COLO668 (cell line): Measurements from ENCODE around the gene GOLGA1.
"Not testable (repeated sequence)": the region's sequence is repeated elsewhere in the genome, so short reads cannot be mapped to it uniquely, and the experiment has no call there.

Experiments used
- DNase-seq: peaks from one replicate; lab custom pipeline; 2025; ENCODE audit not compliant: unreplicated experiment; lab: John Stamatoyannopoulos, UW

The GOLGA1 gene

DNA sequence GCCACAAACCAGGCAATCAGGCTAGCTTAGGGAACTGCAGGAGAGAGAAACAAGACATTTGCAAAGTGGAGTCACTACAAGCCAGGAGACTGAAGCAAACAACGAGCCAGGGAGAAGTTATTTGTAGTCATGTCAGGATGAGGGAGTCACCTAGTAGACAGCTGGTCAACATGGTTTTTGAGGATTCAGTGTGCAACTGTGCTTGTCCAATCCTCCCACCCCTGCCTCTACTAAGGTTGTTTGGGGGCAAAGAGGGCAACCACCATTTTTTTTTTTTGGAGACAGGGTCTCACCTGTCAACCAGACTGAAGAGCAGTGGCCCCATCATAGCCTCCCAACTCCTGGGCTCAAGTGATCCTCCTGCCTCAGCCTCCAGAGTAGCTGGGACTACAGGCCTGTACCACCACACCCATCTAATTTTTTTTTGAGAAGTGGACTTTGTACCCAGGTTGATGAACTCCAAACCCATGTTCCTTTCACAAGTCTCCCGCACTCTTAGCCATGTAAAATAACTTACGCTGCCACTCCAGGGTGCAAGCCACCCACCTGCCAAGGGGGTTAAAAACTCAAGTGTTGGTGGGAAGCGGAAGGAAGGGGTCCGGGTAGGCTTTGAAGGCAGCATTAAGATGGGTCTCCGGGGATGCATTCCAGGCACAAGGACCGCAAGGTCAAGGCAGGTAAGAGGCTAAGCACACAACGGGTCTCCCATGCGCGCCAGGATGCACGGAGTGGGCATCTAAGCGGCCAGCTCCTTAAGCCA is 80.1 kb downstream of the GOLGA1 start:
- DNase-seq: no peak

- no peak for DNase-seq
Measured at GRCh38 chr9:124859803-124860581, 80.9 kb downstream of the GOLGA1 start.

- no peak for DNase-seq
Measured at GRCh38 chr9:124858330-124859046, 82.4 kb downstream of the GOLGA1 start.

DNA sequence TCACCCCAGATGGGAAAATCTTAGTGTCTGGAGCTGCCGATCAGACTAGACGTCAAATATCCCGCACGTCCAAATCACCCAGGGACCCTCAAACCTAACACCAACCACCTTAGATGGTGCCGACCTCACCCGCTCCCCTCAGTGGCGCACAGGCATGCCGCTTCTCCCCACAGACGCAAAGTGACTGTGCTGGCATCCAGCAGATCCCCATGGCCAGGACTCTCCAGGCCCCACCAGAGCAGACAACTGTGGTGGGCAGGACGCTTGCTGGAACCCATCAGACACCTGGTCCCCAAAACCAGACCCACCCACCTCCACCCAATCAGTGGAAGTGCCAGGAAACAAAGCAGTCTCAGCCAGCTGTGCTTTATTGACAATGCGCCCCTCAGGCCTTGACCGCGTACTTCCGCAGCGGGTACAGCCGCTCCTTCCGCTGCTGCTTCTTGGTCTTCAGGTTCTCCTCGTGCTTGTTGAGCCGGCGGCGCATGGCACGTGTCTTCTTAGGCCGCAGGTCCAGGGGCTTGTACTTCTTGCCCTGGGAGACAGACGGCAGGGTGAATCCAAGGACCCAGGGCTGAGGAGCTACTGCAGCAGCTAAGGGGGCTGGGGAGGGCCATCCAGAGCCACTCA is 83.2 kb downstream of the GOLGA1 start:
- DNase-seq: no peak

DNA sequence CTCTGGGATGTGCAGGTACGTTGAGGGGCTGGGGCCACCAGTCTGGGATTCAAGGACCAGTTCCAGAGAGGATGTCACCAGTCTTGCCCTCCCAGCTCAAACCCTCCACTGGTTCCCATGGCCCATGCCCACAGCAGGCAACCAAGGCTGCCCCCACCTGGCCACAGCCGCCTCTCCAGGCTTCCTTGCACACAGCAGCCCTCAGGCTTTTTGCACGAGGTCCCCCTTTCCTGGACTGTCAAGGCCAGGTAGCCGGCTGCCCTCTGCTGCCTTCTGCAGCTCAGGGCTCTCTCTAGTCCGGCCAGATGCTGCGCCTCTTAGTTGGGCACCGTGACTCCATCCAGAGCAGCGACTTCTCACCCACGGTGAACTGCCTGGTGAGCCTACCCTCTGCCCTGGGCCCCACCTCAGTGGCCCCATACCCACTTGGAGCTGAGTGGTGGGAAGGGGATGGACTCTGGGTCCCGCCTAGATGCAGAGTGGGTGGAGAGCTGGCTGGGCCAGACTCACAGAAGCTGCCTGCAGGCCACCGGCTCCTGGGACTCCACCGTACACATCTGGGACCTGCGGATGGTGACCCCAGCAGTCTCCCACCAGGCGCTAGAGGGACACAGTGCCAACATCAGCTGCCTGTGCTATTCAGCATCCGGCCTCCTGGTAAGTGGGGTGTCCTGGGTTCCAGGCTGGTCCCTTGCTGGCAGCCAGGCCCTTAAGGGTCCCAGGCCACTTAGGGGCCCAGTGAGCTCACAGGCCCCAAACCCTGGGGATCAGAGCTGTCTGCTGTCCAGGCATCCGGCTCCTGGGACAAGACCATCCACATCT is 84.7 kb downstream of the GOLGA1 start:
- peak; percentile 57 for DNase-seq

GRCh38 chr9:124855566-124855943 is 85.3 kb downstream of the GOLGA1 start:
- no peak for DNase-seq

GRCh38 chr9:124854822-124855221 is 86.1 kb downstream of the GOLGA1 start:
- no peak for DNase-seq

DNA sequence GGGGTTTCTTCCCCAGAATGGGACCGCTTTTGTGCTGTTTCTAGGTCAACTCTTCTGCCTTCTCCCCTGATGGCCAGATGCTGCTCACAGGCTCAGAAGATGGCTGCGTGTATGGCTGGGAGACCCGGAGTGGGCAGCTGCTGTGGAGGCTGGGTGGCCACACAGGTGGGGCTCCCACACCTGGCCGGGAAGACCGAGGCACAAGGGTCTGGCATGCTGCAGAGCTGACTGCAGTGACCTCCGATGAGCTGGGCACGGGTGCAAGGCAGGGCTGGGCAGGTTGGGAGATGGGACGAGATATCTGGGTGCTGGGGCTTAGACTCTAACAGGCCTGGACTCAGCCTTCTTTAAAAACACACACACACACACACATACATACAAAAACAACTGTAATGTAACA is 86.7 kb downstream of the GOLGA1 start:
- DNase-seq: no peak

GRCh38 chr9:124853605-124854143 is 87.2 kb downstream of the GOLGA1 start:
- no peak for DNase-seq

DNA sequence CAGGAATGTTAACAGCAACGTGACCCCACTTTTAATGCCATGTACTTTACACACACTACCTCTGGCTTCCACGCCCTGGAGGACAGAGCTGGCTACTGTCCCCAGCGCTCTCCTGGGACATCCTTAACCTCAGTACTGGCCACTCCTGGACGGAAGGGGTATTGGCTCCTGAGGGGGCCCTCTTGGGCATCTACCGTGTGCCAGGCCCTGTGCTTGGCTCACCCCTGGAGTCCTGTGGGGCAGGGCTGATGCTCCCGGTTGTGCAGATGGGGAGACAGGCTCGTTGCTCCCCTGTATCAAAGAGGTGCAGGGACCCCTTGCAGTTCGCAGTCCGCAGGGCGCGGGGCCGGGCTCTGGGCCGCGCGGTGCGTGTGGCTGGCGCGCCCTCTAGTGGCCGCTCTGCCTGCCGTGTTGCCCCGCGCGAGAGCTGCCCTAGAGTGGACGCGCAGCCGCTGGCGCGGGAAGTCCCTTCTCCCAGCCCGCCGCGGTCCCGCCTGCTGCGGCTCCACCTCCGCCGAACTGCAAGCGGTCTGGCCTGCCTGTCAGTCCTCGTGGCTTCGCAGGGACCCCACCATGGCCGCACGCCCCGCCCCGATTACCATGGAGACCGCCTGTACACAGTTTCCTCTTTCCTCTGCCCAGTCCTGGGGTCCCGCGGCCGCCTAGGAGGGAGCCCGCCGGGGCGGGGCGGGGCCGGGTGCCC is 87.9 kb downstream of the GOLGA1 start, which contains the start of gene WDR38:
TSS of gene WDR38 (plus strand) at position 632 of the 703 bp plus-strand sequence. CDS start 72 bp downstream, outside the sequence.
- peak; percentile 82 for DNase-seq

- DNase-seq: no peak
Measured at GRCh38 chr9:124852121-124852828, 88.6 kb downstream of the GOLGA1 start.

DNA sequence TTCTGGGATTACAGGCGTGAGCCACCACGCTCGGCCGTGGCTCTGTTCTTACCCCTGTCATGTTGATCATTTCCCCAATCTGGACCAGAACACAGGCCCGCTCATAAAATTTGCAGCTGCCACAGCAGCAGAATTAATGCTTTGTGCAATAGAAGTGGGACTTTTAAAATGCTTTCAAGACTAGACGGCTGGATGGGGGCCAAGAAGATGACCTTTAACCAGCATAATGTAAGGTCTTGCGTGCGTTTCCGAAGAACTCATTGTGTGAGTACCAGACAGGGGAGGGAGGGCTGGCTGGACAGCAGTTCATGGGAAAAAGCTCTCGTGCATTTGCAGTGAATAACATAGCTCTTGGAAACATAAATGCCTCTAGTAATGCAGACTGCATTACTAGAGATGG is 91.1 kb downstream of the GOLGA1 start:
- no peak for DNase-seq

DNA sequence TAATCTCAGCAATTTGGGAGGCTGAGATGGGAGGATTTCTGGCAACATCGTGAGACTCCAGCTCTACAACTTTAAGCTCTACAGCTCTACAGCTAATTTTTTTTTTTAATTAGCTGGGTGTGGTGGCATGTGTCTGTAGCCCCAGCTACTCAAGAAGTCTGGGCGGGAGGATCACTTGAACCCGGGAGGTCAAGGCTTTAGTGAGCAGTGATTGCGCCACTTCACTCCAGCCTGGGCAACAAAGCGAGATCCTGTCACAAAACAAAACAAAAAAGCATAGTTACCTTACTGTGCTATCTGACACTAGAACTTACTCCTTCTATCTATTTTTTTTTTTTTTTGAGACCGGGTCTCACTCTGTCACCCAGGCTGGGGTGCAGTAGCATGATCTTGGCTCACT is 93.9 kb downstream of the GOLGA1 start:
- no peak for DNase-seq

DNA sequence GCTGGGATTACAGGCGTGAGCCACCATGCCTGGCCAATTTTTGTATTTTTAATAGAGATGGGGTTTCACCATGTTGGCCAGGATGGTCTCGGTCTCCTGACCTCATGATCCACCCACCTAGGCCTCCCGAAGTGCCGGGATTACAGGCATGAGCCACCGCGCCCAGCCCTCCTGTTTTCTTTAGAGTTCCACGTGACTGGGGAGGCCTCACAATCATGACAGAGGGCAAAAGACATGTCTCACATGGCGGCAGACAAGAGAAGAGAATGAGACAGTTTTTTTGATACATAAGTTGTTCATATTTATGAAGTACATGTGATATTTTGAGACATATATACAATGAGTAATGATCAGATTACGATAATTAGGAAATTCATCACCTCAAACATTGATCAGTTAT is 94.4 kb downstream of the GOLGA1 start:
- DNase-seq: not testable (repeated sequence)

DNA sequence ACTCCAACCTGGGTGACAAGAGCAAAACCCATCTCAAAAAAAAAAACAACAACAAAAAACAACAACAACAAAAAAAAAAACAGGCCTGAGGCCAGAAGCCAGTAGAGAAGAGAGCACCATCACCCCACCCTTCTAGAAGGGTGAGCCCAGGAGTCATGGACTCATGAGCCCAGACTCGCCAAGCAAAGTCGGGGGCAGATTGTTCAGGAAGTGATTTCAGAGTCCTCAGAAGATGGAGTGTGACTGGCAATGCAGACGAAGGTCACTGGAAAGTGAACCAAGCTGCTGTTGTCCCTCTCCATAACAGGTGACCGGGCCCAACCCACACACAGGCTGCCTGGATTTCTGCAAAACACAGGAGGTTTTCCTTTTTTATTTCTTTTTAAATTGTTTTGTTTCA is 96.6 kb downstream of the GOLGA1 start:
- DNase-seq: no peak

DNA sequence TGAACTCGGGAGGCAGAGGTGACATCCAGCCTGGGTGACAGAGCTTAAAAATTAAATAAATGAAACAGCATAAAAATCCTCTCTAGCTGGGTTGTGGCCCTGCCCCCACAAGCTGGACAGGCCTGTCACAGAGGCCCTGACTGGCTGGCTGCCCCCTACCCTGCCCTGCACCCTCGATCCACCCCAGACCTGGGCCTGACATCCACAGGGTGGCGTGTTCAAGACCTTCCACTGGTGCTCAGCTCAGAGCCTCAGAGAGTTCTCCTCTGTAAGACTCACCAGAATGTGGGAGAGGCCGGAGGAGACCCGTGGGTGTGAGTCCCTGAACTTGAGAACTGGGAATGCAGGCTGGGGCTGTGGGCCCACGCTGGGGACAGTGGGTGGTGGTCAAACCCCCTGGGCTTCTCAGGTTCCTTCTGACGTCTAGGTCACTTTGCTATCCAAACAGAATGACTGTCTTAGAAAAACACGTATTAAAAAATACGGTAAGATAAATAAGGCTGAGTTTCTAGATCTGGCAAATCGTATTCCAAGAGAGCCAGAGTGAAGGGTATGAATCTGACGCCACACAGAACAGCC is 97.3 kb downstream of the GOLGA1 start:
- no peak for DNase-seq

DNA sequence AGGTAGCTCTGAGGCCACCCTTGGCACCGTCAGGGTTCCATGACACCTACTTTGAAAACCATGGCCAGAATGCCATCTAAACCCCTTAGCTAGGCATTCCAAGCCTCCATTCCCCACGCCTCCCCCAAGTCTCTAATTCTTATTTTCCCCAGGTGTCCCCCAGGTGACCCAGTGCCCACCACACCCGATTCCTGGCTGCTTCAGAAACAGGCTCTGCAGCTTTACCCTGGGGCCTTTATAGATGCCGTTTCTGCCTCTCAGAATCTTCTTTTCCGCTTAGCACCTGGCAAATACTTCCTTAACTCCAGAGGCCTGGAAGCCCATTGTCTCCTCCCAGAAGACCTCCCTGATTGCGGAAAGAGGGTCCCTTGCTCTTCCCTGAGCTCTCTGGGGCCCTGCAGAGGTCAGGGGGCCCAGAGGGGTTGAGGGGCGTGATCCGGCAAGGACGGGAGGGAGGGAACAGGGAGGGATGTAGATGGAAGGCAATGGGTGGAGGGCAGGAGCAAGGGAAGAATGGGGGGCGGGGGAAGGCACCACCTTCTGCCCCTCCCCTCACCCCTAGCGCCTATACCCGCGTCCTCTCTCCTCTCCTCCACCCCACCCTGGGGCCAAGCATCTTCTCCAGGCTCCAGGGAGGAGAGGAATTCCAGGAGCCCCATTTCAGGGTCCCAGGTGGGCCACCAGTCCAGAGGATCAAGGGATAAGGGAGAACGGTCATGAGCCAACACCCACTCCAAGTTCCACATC is 99.6 kb downstream of the GOLGA1 start:
- no peak for DNase-seq

GRCh38 chr9:124840300-124840833 is 100.5 kb downstream of the GOLGA1 start:
- DNase-seq: peak; percentile 67
